ENCODE data around the gene SLC52A1. TPM values are rescaled to one million over a fixed set of nuclear protein-coding genes. Genes with fewer than 3 reads are reported as not detected.

The SLC52A1 gene
- total and polyA plus RNA-seq, 10 of the 15 experiments (the other 5 are each of a cell fraction or from before 2014, with no cell fraction given), result 0.04 to 0.11 TPM; not detected in 8

- TF ChIP-seq KLF5 (IDR thresholded peaks at IDR 0.05; ENCODE audit: partially characterized antibody) (peak; percentile 48), ESRRA (IDR thresholded peaks at IDR 0.05; ENCODE audit: low read length) (0 out of 2 replicates have a peak, but pooled peaks have one; percentile 48), SRF (IDR thresholded peaks at IDR 0.05; ENCODE audit: low read depth in 2 of 2, low read length in 2 of 2) (peak; percentile 82 to 91), TBL1XR1 (IDR thresholded peaks at IDR 0.05; ENCODE audit: low read depth, low read length) (no peak), HDAC6 (IDR thresholded peaks at IDR 0.05; ENCODE audit: unreplicated experiment) (no peak), ZNF207 (IDR thresholded peaks at IDR 0.05; ENCODE audit: borderline replicate concordance) (peak; percentile 17; the same call in 1 of the 2 replicates)
- TF ChIP-seq, protein P1, sequence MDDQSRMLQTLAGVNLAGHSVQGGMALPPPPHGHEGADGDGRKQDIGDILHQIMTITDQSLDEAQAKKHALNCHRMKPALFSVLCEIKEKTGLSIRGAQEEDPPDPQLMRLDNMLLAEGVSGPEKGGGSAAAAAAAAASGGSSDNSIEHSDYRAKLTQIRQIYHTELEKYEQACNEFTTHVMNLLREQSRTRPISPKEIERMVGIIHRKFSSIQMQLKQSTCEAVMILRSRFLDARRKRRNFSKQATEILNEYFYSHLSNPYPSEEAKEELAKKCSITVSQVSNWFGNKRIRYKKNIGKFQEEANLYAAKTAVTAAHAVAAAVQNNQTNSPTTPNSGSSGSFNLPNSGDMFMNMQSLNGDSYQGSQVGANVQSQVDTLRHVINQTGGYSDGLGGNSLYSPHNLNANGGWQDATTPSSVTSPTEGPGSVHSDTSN (IDR thresholded peaks at IDR 0.05; ENCODE audit: insufficient replicate concordance, low read depth, low read length), result peak; percentile 6
- TF ChIP-seq, protein P2, sequence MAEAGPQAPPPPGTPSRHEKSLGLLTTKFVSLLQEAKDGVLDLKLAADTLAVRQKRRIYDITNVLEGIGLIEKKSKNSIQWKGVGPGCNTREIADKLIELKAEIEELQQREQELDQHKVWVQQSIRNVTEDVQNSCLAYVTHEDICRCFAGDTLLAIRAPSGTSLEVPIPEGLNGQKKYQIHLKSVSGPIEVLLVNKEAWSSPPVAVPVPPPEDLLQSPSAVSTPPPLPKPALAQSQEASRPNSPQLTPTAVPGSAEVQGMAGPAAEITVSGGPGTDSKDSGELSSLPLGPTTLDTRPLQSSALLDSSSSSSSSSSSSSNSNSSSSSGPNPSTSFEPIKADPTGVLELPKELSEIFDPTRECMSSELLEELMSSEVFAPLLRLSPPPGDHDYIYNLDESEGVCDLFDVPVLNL (IDR thresholded peaks at IDR 0.05; ENCODE audit: low read depth, low read length), result no peak
- TF ChIP-seq, protein P3, sequence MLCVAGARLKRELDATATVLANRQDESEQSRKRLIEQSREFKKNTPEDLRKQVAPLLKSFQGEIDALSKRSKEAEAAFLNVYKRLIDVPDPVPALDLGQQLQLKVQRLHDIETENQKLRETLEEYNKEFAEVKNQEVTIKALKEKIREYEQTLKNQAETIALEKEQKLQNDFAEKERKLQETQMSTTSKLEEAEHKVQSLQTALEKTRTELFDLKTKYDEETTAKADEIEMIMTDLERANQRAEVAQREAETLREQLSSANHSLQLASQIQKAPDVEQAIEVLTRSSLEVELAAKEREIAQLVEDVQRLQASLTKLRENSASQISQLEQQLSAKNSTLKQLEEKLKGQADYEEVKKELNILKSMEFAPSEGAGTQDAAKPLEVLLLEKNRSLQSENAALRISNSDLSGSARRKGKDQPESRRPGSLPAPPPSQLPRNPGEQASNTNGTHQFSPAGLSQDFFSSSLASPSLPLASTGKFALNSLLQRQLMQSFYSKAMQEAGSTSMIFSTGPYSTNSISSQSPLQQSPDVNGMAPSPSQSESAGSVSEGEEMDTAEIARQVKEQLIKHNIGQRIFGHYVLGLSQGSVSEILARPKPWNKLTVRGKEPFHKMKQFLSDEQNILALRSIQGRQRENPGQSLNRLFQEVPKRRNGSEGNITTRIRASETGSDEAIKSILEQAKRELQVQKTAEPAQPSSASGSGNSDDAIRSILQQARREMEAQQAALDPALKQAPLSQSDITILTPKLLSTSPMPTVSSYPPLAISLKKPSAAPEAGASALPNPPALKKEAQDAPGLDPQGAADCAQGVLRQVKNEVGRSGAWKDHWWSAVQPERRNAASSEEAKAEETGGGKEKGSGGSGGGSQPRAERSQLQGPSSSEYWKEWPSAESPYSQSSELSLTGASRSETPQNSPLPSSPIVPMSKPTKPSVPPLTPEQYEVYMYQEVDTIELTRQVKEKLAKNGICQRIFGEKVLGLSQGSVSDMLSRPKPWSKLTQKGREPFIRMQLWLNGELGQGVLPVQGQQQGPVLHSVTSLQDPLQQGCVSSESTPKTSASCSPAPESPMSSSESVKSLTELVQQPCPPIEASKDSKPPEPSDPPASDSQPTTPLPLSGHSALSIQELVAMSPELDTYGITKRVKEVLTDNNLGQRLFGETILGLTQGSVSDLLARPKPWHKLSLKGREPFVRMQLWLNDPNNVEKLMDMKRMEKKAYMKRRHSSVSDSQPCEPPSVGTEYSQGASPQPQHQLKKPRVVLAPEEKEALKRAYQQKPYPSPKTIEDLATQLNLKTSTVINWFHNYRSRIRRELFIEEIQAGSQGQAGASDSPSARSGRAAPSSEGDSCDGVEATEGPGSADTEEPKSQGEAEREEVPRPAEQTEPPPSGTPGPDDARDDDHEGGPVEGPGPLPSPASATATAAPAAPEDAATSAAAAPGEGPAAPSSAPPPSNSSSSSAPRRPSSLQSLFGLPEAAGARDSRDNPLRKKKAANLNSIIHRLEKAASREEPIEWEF (IDR thresholded peaks at IDR 0.05; ENCODE audit: insufficient replicate concordance, low read depth, low read length), result no peak
- TF ChIP-seq, protein P4, sequence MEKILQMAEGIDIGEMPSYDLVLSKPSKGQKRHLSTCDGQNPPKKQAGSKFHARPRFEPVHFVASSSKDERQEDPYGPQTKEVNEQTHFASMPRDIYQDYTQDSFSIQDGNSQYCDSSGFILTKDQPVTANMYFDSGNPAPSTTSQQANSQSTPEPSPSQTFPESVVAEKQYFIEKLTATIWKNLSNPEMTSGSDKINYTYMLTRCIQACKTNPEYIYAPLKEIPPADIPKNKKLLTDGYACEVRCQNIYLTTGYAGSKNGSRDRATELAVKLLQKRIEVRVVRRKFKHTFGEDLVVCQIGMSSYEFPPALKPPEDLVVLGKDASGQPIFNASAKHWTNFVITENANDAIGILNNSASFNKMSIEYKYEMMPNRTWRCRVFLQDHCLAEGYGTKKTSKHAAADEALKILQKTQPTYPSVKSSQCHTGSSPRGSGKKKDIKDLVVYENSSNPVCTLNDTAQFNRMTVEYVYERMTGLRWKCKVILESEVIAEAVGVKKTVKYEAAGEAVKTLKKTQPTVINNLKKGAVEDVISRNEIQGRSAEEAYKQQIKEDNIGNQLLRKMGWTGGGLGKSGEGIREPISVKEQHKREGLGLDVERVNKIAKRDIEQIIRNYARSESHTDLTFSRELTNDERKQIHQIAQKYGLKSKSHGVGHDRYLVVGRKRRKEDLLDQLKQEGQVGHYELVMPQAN (conservative IDR thresholded peaks at IDR 0.05), result peak; percentile 71
Observed at GRCh38 chr17:4986951-4987766, 48.1 kb downstream of the SLC52A1 start, which contains the start of gene CAMTA2 (continued).
